Measurements from ENCODE around the gene DYNC1LI1. TPM values are rescaled to one million over a fixed set of nuclear protein-coding genes. Genes with fewer than 3 reads are reported as not detected.

The DYNC1LI1 gene
- total and polyA plus RNA-seq, 9 of the 15 experiments (the other 6 are each of a cell fraction or from before 2014, with no cell fraction given): 21.0 to 85.4 (median 61.3) TPM

DNA sequence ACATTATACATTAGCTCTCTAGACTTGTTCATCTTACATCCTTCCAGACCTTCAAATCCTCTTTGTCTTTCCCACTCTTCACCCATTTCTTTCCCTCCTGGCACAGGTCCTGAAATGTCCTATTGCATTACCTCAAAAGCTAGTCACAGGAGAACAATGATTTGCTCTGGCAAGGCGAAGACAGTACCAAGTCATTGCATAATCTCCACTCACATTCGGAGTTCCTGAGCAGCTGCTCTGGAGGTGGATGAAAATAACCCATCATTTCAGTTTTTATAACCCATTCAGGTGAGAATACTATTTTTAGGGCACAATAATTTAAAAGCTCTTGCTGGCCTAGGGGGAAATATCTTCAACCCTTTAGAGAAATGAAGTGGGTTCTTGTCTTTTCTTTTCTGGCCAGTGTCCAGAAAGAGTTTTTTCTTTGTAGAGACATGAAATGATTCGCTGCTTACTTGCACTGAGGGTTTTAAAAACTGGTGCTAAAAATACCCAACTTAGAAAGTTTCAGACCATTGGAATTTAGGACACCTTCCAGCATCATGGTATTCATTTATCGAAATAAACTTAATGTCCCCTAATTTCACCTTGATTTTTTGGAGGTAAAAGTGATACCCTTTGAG lies 23.4 kb upstream of the DYNC1LI1 start:
- no TSS peak for BruUV-seq (replicated peaks)
- no peaks in the 10 kb centered on the region for H3K36me3 ChIP-seq (ENCODE audit: control insufficient read depth, insufficient read depth, low read length)
- no peaks in the 10 kb centered on the region for H3K9me3 ChIP-seq (replicated peaks; ENCODE audit: control insufficient read depth, insufficient read depth, low read depth, low read length)
- no peak for ATAC-seq
- no peak for FAIRE-seq
- peaks cover 13 to 16% of the 10 kb centered on the region in 2 experiments; a peak in 4 of 5 replicates for H3K4me1 ChIP-seq (replicated peaks in 1 of 2; ENCODE audit: control insufficient read depth in 2 of 2, insufficient read depth in 2 of 2, low read length in 2 of 2)
- in situ Hi-C loops (cut with MboI) (no loop called here), intact Hi-C loops (cut with micrococcal nuclease) (no loop called here)
- H3K9ac ChIP-seq (ENCODE audit: insufficient read depth in 1 of 2, low read depth in 2 of 2, low read length in 2 of 2): no peak overlapping the region
- no peak for DNase-seq (ENCODE audit: extremely low read depth in 1 of 4, low spot score in 3 of 4)
- no peak overlapping the region for H3K27ac ChIP-seq (ENCODE audit: extremely low read depth, low read depth, low read length)
- no peaks in the 10 kb centered on the region for H3K79me2 ChIP-seq (ENCODE audit: control insufficient read depth, insufficient read depth, low read length)
- POLR2A ChIA-PET: interaction anchor here (1.1 to 1.5 kb wide), 2 partner anchors 9 to 24 kb away, joined by 3 to 7 read pairs; no protein-coding TSS in a partner anchor
- CTCF ChIA-PET (ENCODE audit: low intra/inter-chr PET ratio): no interaction called here
- no peak overlapping the region for H3K4me3 ChIP-seq
- no peak overlapping the region for H2AFZ ChIP-seq (ENCODE audit: low read depth, low read length)
- H3K4me2 ChIP-seq (ENCODE audit: insufficient read depth, low read length): no peak overlapping the region
- TF ChIP-seq ZBTB11 (CRISPR knock-in tag; IDR thresholded peaks at IDR 0.05) (no peak), CTBP1 (IDR thresholded peaks at IDR 0.05; ENCODE audit: borderline replicate concordance) (no peak), TSC22D4 (tag; IDR thresholded peaks at IDR 0.05) (no peak), EZH2 (IDR thresholded peaks at IDR 0.05; ENCODE audit: borderline replicate concordance, low read depth, low read length) (0 out of 2 replicates have a peak, but pooled peaks have one; percentile 40), CEBPB (tag; IDR thresholded peaks at IDR 0.05) (peak; percentile 62; the same call in 1 of the 2 replicates), CEBPG (CRISPR knock-in tag; IDR thresholded peaks at IDR 0.05) (peak; percentile 12; the same call in 1 of the 2 replicates), CEBPG (tag; conservative IDR thresholded peaks at IDR 0.05 in 1 of 2, IDR thresholded peaks at IDR 0.05 in 1 of 2) (0 out of 4 replicates have a peak, but pooled peaks have one; percentile 6 to 41), ZFP36 (IDR thresholded peaks at IDR 0.05; ENCODE audit: low read depth, low read length, partially characterized antibody) (peak; percentile 34)
- no peaks in the 10 kb centered on the region for H3K9me1 ChIP-seq (ENCODE audit: control insufficient read depth, insufficient read depth, low read length)
- 2% methylated on average over 4 of the region's 4 CpGs for WGBS (ENCODE audit: insufficient coverage, low coverage, missing lambda C conversion rate)
- no peaks in the 10 kb centered on the region for H4K20me1 ChIP-seq (replicated peaks; ENCODE audit: control insufficient read depth, insufficient read depth, low read length)
- peaks cover 32 to 40% of the 10 kb centered on the region in 2 experiments for H3K27me3 ChIP-seq (ENCODE audit: control insufficient read depth in 2 of 2, insufficient read depth in 2 of 2, low read length in 2 of 2)

Measured in K562 (cell line).